Stomach (tissue), 9 donors: Measurements from ENCODE around the gene MGAT5. TPM values are rescaled to one million over a fixed set of nuclear protein-coding genes. Genes with fewer than 3 reads are reported as not detected.

Experiments
- DNase-seq, 2 donors: peaks; one replicate each; pipeline versions ENCODE4 v3.0.0 to v3.0.0-alpha.2; 2013 to 2019
- H3K27ac ChIP-seq, 5 donors: fragments of 200-600 bp in 4 of 5; sonication (generic) in 4 of 5; one replicate each; pipeline ENCODE4 v1.5.1; 2013 to 2019; ENCODE audit warnings: mild to moderate bottlenecking in 1 of 5, moderate library complexity in 1 of 5
- H3K27me3 ChIP-seq, 3 donors: fragments of 200-600 bp; sonication (generic); one replicate each; pipeline ENCODE4 v1.5.1; 2017 to 2019; ENCODE audit warnings: mixed run types in 1 of 3
- H3K36me3 ChIP-seq, 4 donors: fragments of 200-600 bp; sonication (generic); 1 replicate in 3 of 4; 2 replicates in 1 of 4; pipeline ENCODE4 v1.5.1; 2016 to 2019
- H3K4me1 ChIP-seq, 4 donors: fragments of 200-600 bp; sonication (generic); one replicate each; pipeline ENCODE4 v1.5.1; 2016 to 2019
- H3K4me3 ChIP-seq, 4 donors: fragments of 200-600 bp; sonication (generic) in 3 of 4; one replicate each; pipeline ENCODE4 v1.5.1; 2016 to 2019; ENCODE audit warnings: mild to moderate bottlenecking in 1 of 4
- H3K9me3 ChIP-seq, 4 donors: fragments of 200-600 bp; sonication (generic); one replicate each; pipeline ENCODE4 v1.5.1; 2016 to 2019
- CTCF ChIP-seq, 7 experiments: fragments of 450-650 bp in 4 of 7; fragments of 200-600 bp in 3 of 7; sonication (generic) in 3 of 7; IDR thresholded peaks; one replicate each; pipeline ENCODE4 v1.5.1; 2016 to 2019; ENCODE audit warnings: antibody characterized with exemption in 7 of 7, control low read depth in 2 of 7, mild to moderate bottlenecking in 1 of 7
- EP300 ChIP-seq: sonication (generic); formaldehyde crosslinking; IDR thresholded peaks from one replicate; pipeline ENCODE4 v1.6.1; 2017; ENCODE audit warnings: antibody characterized with exemption
- POLR2A ChIP-seq, 4 donors: fragments of 450-650 bp; IDR thresholded peaks; one replicate each; pipeline ENCODE4 v1.6.1; 2016; ENCODE audit warnings: antibody characterized with exemption in 4 of 4, control low read depth in 2 of 4, mild to moderate bottlenecking in 1 of 4, moderate library complexity in 1 of 4
- POLR2AphosphoS5 ChIP-seq, 3 donors: sonication (generic); formaldehyde crosslinking; IDR thresholded peaks; one replicate each; pipeline ENCODE4 v1.6.1; 2016; ENCODE audit warnings: antibody characterized with exemption in 3 of 3
- WGBS, 5 donors: extraction: QIAGEN DNeasy Blood & Tissue Kit in 3 of 5; methylation state at CpG; one replicate each; pipeline versions ENCODE4 v1.1.5 to v1.1.7; 2013 to 2018; 5-methylcytosine and 5-hydroxymethylcytosine counted together
- intact Hi-C: fragments of 100-400 bp; cut with DNase I; formaldehyde crosslinking; loops from one replicate; pipeline ENCODE4 v1.15.1; 2023; ENCODE audit warnings: low total_unique reads
- polyA plus RNA-seq, 3 donors: library from polyadenylated mRNA; stranded (reverse); fragments of 200-250 nt; gene quantifications; one replicate each; pipeline ENCODE4 v1.2.3, GENCODE V29; 2013
- total RNA-seq, 5 donors: library from RNA; depleted of rRNA; stranded (reverse); fragments of >200 nt; gene quantifications; one replicate each; pipeline versions ENCODE4 v1.1.0 to v1.2.3, GENCODE V29; 2014 to 2016
- donor health status: healthy with polysubstance abuse.
- donor health status: Bipolar disorder and iron deficiency.
- donor health status: healthy.

The MGAT5 gene
- total and polyA plus RNA-seq, 8 donors = 3.9 to 125 (median 46.0) TPM

GRCh38 chr2:134482131-134482723 lies 228.4 kb downstream of the MGAT5 start:
- WGBS, 5 donors = 89 to 95% (median 94%) methylated on average over 6 of the region's 6 CpGs
- no peaks in the 10 kb centered on the region for H3K27me3 ChIP-seq
- no peaks in the 10 kb centered on the region for H3K4me1 ChIP-seq
- no peak for DNase-seq
- no peaks in the 10 kb centered on the region for H3K9me3 ChIP-seq
- no peaks in the 10 kb centered on the region for H3K36me3 ChIP-seq
- TF ChIP-seq EP300 (no peak), POLR2AphosphoS5 (IDR thresholded peaks at IDR 0.05) (no peak), POLR2A (IDR thresholded peaks at IDR 0.05) (no peak), CTCF (IDR thresholded peaks at IDR 0.05) (no peak)
- intact Hi-C loops = no loop called here
- no peak overlapping the region for H3K27ac ChIP-seq
- no peak overlapping the region for H3K4me3 ChIP-seq

- DNase-seq = no peak
- Histone ChIP-seq H3K4me3 (no peak overlapping the region), H3K4me1 (no peaks in the 10 kb centered on the region), H3K9me3 (no peaks in the 10 kb centered on the region), H3K27ac (no peak overlapping the region), H3K36me3 (no peaks in the 10 kb centered on the region), H3K27me3 (no peaks in the 10 kb centered on the region)
- TF ChIP-seq POLR2AphosphoS5 (IDR thresholded peaks at IDR 0.05) (no peak), POLR2A (IDR thresholded peaks at IDR 0.05) (no peak), EP300 (no peak), CTCF (IDR thresholded peaks at IDR 0.05) (no peak)
- WGBS, 5 donors = 82 to 92% (median 89%) methylated on average over 9 to 15 of the region's 15 CpGs
- intact Hi-C loops = no loop called here
Observed at GRCh38 chr2:134482766-134483340, 229.0 kb downstream of the MGAT5 start.

GRCh38 chr2:134489732-134490384 lies 236.0 kb downstream of the MGAT5 start:
- Histone ChIP-seq H3K27me3 (peaks cover 0 to 3% (median 0%) of the 10 kb centered on the region in 3 donors), H3K36me3 (no peaks in the 10 kb centered on the region), H3K9me3 (no peaks in the 10 kb centered on the region), H3K27ac (no peak overlapping the region), H3K4me1 (peaks cover 0 to 6% (median 0%) of the 10 kb centered on the region in 4 donors), H3K4me3 (no peak overlapping the region)
- intact Hi-C loops = no loop called here
- no peak for DNase-seq
- no peak for TF ChIP-seq POLR2A (IDR thresholded peaks at IDR 0.05)
- TF ChIP-seq CTCF (IDR thresholded peaks at IDR 0.05) = no peak
- TF ChIP-seq EP300 = no peak
- 85 to 87% (median 86%) methylated on average over 11 of the region's 11 CpGs for WGBS, 5 donors

- Histone ChIP-seq H3K27ac (no peak overlapping the region), H3K9me3 (no peaks in the 10 kb centered on the region), H3K36me3 (no peaks in the 10 kb centered on the region), H3K27me3 (peaks cover 0 to 3% (median 0%) of the 10 kb centered on the region in 3 donors), H3K4me1 (peaks cover 0 to 6% (median 0%) of the 10 kb centered on the region in 4 donors), H3K4me3 (no peak overlapping the region)
- intact Hi-C loops = no loop called here
- no peak for DNase-seq
- TF ChIP-seq CTCF (IDR thresholded peaks at IDR 0.05) (no peak), POLR2AphosphoS5 (IDR thresholded peaks at IDR 0.05) (no peak), EP300 (no peak), POLR2A (IDR thresholded peaks at IDR 0.05) (no peak)
- 82 to 97% (median 92%) methylated on average over 4 of the region's 4 CpGs for WGBS, 5 donors
Observed at GRCh38 chr2:134490559-134490958, 236.7 kb downstream of the MGAT5 start.
